ENCODE measurements around the gene L1CAM.

The L1CAM gene

GRCh38 chrX:153885968-153886903, at the start of gene L1CAM:
Gene L1CAM (minus strand): TSS chrX:153886173. CDS start chrX:153875836, 10,337 bp downstream.
- DNase-seq = no peak

- DNase-seq = no peak
Measured at GRCh38 chrX:153935326-153935851, 49.4 kb upstream of the L1CAM start.

- DNase-seq = peak; percentile 78
Measured at GRCh38 chrX:153934762-153935325, 48.9 kb upstream of the L1CAM start, which contains the start of gene NAA10. Gene NAA10 (minus strand): TSS chrX:153935037. CDS start chrX:153934904, 133 bp downstream.

- DNase-seq = no peak
Measured at GRCh38 chrX:153934148-153934761, 48.3 kb upstream of the L1CAM start.

- DNase-seq = no peak
Measured at GRCh38 chrX:153933748-153934147, 47.8 kb upstream of the L1CAM start.

GRCh38 chrX:153932220-153932915, 46.4 kb upstream of the L1CAM start:
- DNase-seq = no peak

GRCh38 chrX:153931748-153932147, 45.8 kb upstream of the L1CAM start:
- DNase-seq = no peak

GRCh38 chrX:153931151-153931550, 45.2 kb upstream of the L1CAM start:
- DNase-seq = no peak

- no peak for DNase-seq
Measured at GRCh38 chrX:153930011-153930910, 44.3 kb upstream of the L1CAM start.

- DNase-seq = no peak
Measured at GRCh38 chrX:153929576-153929975, 43.6 kb upstream of the L1CAM start.

GRCh38 chrX:153928846-153929245, 42.9 kb upstream of the L1CAM start:
- no peak for DNase-seq

- peak; percentile 97 for DNase-seq
Measured at GRCh38 chrX:153927922-153928760, 42.2 kb upstream of the L1CAM start.

GRCh38 chrX:153927672-153927921, 41.6 kb upstream of the L1CAM start:
- DNase-seq = peak; percentile 53

- DNase-seq = peak; percentile 72
Measured at GRCh38 chrX:153926858-153927671, 41.1 kb upstream of the L1CAM start.

GRCh38 chrX:153926552-153926857, 40.5 kb upstream of the L1CAM start:
- DNase-seq = no peak

- peak; percentile 66 for DNase-seq
Measured at GRCh38 chrX:153925739-153926551, 40.0 kb upstream of the L1CAM start, which contains the start of gene ARHGAP4. Gene ARHGAP4 (minus strand): TSS chrX:153926264. CDS start chrX:153926202, 62 bp downstream.

- DNase-seq = no peak
Measured at GRCh38 chrX:153925387-153925738, 39.4 kb upstream of the L1CAM start.

- no peak for DNase-seq
Measured at GRCh38 chrX:153924149-153924861, 38.3 kb upstream of the L1CAM start.
